ENCODE data around the gene COX8C. TPM values are rescaled to one million over a fixed set of nuclear protein-coding genes. Genes with fewer than 3 reads are reported as not detected.

Gene COX8C
- total and polyA plus RNA-seq, 2 of the 8 experiments (the other 6 are each of a cell fraction or from before 2014, with no cell fraction given) = not detected

DNA sequence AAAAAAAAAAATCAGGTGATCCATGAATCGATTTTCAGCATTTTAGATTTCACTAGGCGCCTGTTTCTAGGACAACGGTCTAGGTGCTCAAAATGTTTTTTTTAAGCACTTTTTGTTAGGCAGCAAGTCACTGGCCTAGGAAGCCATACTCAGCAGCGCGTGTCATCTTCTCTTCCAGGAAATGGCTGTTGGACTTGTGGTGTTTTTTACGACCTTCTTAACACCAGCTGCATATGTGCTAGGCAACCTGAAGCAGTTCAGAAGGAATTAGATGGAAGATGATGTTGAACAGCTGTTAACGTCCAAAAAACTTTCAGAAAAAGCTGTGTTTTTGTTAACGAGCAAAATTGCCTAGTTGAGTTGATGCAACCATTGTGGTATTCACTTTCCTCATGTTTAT lies 868 bp downstream of the COX8C start:
- Histone ChIP-seq H2BK15ac (ENCODE audit: low read length) (no peak overlapping the region), H3K27me3 (replicated peaks in 1 of 4; ENCODE audit: control insufficient read depth in 3 of 4, extremely low read depth in 1 of 4, insufficient read depth in 3 of 4, low read length in 3 of 4) (no peaks in the 10 kb centered on the region)
- no peak for FAIRE-seq

More for the DNA sequence above, 868 bp downstream of the COX8C start:
- Histone ChIP-seq H3K56ac (replicated peaks; ENCODE audit: insufficient read length, low read depth, low read length) (no peak overlapping the region), H3K27ac (ENCODE audit: low read depth, low read length) (no peak overlapping the region), H2BK120ac (replicated peaks; ENCODE audit: low read depth, low read length) (no peak overlapping the region), H2BK20ac (ENCODE audit: low read length) (no peak overlapping the region), H2BK5ac (ENCODE audit: low read depth, low read length) (no peak overlapping the region), H4K5ac (ENCODE audit: insufficient read length, low read depth, low read length) (no peak overlapping the region), H3K4me2 (ENCODE audit: insufficient read depth in 1 of 2, low read depth in 2 of 2, low read length in 2 of 2) (no peak overlapping the region), H3K4ac (replicated peaks; ENCODE audit: insufficient read length, low read depth, low read length) (no peak overlapping the region), H4K20me1 (replicated peaks in 1 of 2; ENCODE audit: control insufficient read depth in 1 of 2, insufficient read depth in 2 of 2, low read length in 2 of 2) (no peaks in the 10 kb centered on the region), H3K79me2 (ENCODE audit: control insufficient read depth in 1 of 2, insufficient read depth in 2 of 2, low read length in 2 of 2) (no peaks in the 10 kb centered on the region), H3K79me1 (ENCODE audit: low read depth, low read length) (no peaks in the 10 kb centered on the region), H3K18ac (ENCODE audit: extremely low read depth, low read length) (no peak overlapping the region), H3K23ac (ENCODE audit: insufficient read length) (no peak overlapping the region), H3K14ac (ENCODE audit: insufficient read length) (no peak overlapping the region), H3K9me3 (ENCODE audit: insufficient read depth in 2 of 2, low read depth in 1 of 2, low read length in 1 of 2) (peaks cover 3 to 8% of the 10 kb centered on the region in 2 experiments; a peak in 2 of 4 replicates), H3K4me1 (replicated peaks in 1 of 4; ENCODE audit: control insufficient read depth in 3 of 4, insufficient read depth in 4 of 4, low read length in 3 of 4) (peaks cover 0 to 10% (median 5%) of the 10 kb centered on the region in 4 experiments; a peak in 4 of 7 replicates), H4K91ac (replicated peaks; ENCODE audit: insufficient read length, low read length) (no peak overlapping the region), H3K9ac (replicated peaks in 1 of 4; ENCODE audit: extremely low read depth in 1 of 4, low read depth in 3 of 4, low read length in 3 of 4) (no peak overlapping the region), H3K36me3 (ENCODE audit: control insufficient read depth in 2 of 4, insufficient read depth in 4 of 4, low read length in 3 of 4) (no peaks in the 10 kb centered on the region), H3K4me3 (ENCODE audit: extremely low read depth in 1 of 4, insufficient read depth in 2 of 4, low read depth in 3 of 4, low read length in 4 of 4) (no peak overlapping the region), H2BK12ac (ENCODE audit: low read depth, low read length) (no peak overlapping the region), H4K8ac (ENCODE audit: extremely low read depth, insufficient read depth, low read length) (no peak overlapping the region), H2AFZ (ENCODE audit: low read length) (no peak overlapping the region), H2AK5ac (ENCODE audit: low read depth, low read length) (no peak overlapping the region), H3K23me2 (ENCODE audit: low read depth, low read length) (no peaks in the 10 kb centered on the region)
- ChIA-PET POLR2A (ENCODE audit: partially characterized antibody) (no interaction called here), CTCF (ENCODE audit: partially characterized antibody) (interaction anchor here (0.7 to 1.3 kb wide), 2 partner anchors 11 to 30 kb away, joined by 3 read pairs; no protein-coding TSS in a partner anchor)
- TF ChIP-seq BACH1 (IDR thresholded peaks at IDR 0.05; ENCODE audit: low read length) (no peak), CHD1 (IDR thresholded peaks at IDR 0.05; ENCODE audit: low read depth, low read length) (no peak), EGR1 (IDR thresholded peaks at IDR 0.05; ENCODE audit: borderline replicate concordance, low read depth, low read length) (no peak), EZH2 (IDR thresholded peaks at IDR 0.05; ENCODE audit: low read depth, low read length, severe bottlenecking) (no peak), RXRA (IDR thresholded peaks at IDR 0.05; ENCODE audit: insufficient read depth, low read depth, low read length) (no peak), TBP (IDR thresholded peaks at IDR 0.05; ENCODE audit: low read depth, low read length) (no peak), ASH2L (IDR thresholded peaks at IDR 0.05; ENCODE audit: low read length) (no peak), CBX5 (IDR thresholded peaks at IDR 0.05; ENCODE audit: low read depth, low read length) (no peak), SIX5 (IDR thresholded peaks at IDR 0.05; ENCODE audit: low read depth, low read length) (no peak), HDAC6 (IDR thresholded peaks at IDR 0.05; ENCODE audit: low read depth, low read length) (no peak), CTBP2 (IDR thresholded peaks at IDR 0.05; ENCODE audit: borderline replicate concordance, insufficient read depth, insufficient read length, low read length) (no peak), JUN (IDR thresholded peaks at IDR 0.05; ENCODE audit: low read depth, low read length) (no peak)
- TF ChIP-seq, protein P1, sequence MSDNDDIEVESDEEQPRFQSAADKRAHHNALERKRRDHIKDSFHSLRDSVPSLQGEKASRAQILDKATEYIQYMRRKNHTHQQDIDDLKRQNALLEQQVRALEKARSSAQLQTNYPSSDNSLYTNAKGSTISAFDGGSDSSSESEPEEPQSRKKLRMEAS (IDR thresholded peaks at IDR 0.05) = no peak
- DNase-seq (ENCODE audit: low read depth in 1 of 2, low spot score in 2 of 2) = no peak
- 91% methylated on average over 8 of the region's 8 CpGs; no CpG with 5 or more reads in 1 of the 2 experiments for WGBS, 2 experiments (ENCODE audit: extremely low coverage in 1 of 2, insufficient coverage in 1 of 2, insufficient read length in 1 of 2, insufficient replicate concordance in 2 of 2, low coverage in 1 of 2, low lambda C conversion rate in 2 of 2, missing lambda C conversion rate in 1 of 2)

Measured in H1 (cell line).